GM18507 (cell line): ENCODE results near the gene FAM20C.
A peak's percentile ranks its signal among the peaks of the same experiment; 100 is the strongest.
"Not testable (repeated sequence)": the region's sequence is repeated elsewhere in the genome, so short reads cannot be mapped to it uniquely, and the experiment has no call there.

ENCODE experiments used
- DNase-seq: peaks from one replicate; pipeline ENCODE4 v3.0.0; 2011; ENCODE audit warnings: low read depth; ENCODE audit not compliant: insufficient read length; ENCODE audit errors: extremely low spot score
- FAIRE-seq: peaks from 2 replicates; lab custom pipeline; 2011; peaks lifted over from hg19 to GRCh38; lab: Jason Lieb, UNC

Gene FAM20C

GRCh38 chr7:261341-262250, 69.2 kb downstream of the FAM20C start:
- FAIRE-seq (no peak), DNase-seq (no peak)

GRCh38 chr7:262251-262572, 69.8 kb downstream of the FAM20C start:
- no peak for FAIRE-seq

GRCh38 chr7:262631-263311, 70.4 kb downstream of the FAM20C start:
- DNase-seq (peak; percentile 29), FAIRE-seq (peak; percentile 49)

More at GRCh38 chr7:262251-262572, 69.8 kb downstream of the FAM20C start:
- DNase-seq, result no peak

GRCh38 chr7:263483-264351, 71.3 kb downstream of the FAM20C start:
- not testable (repeated sequence) for DNase-seq, FAIRE-seq

GRCh38 chr7:264541-265191, 72.3 kb downstream of the FAM20C start:
- FAIRE-seq, result no peak

GRCh38 chr7:265192-265997, 73.0 kb downstream of the FAM20C start:
- no peak for DNase-seq
- FAIRE-seq, result no peak

More at GRCh38 chr7:264541-265191, 72.3 kb downstream of the FAM20C start:
- DNase-seq, result no peak

GRCh38 chr7:265998-266850, 73.9 kb downstream of the FAM20C start:
- FAIRE-seq (no peak), DNase-seq (no peak)

GRCh38 chr7:266851-267840, 74.8 kb downstream of the FAM20C start:
- DNase-seq (no peak), FAIRE-seq (no peak)

GRCh38 chr7:268991-269390, 76.6 kb downstream of the FAM20C start:
- DNase-seq, result no peak
- no peak for FAIRE-seq

GRCh38 chr7:269721-270120, 77.3 kb downstream of the FAM20C start:
- DNase-seq (no peak), FAIRE-seq (no peak)

GRCh38 chr7:270351-270983, 78.1 kb downstream of the FAM20C start:
- DNase-seq (no peak), FAIRE-seq (no peak)

- no peak for FAIRE-seq
Observed at GRCh38 chr7:271266-272107, 79.1 kb downstream of the FAM20C start.

GRCh38 chr7:272108-272615, 79.8 kb downstream of the FAM20C start:
- FAIRE-seq (no peak), DNase-seq (no peak)

More at GRCh38 chr7:271266-272107, 79.1 kb downstream of the FAM20C start:
- no peak for DNase-seq

- no peak for FAIRE-seq
Observed at GRCh38 chr7:272631-273030, 80.3 kb downstream of the FAM20C start.

GRCh38 chr7:273327-273726, 81.0 kb downstream of the FAM20C start:
- FAIRE-seq (no peak), DNase-seq (no peak)

More at GRCh38 chr7:272631-273030, 80.3 kb downstream of the FAM20C start:
- no peak for DNase-seq
